Stimulated activated naive CD8-positive, alpha-beta T cell treated with anti-CD3 and anti-CD28 coated beads, Interleukin-15, Interleukin-2, amounts not matched to agents 100 U/mL and 50 U/mL, for 24 hours (primary cell): ENCODE results near the gene C1D.
A peak's percentile ranks its signal among the peaks of the same experiment; 100 is the strongest.
"Not testable (repeated sequence)": the region's sequence is repeated elsewhere in the genome, so short reads cannot be mapped to it uniquely, and the experiment has no call there.

Experiments used
- ATAC-seq: fragments of 150-1000 bp; cut with Tn5 transposase; one replicate; pipeline ENCODE4 v1.10.0; 2021
- DNase-seq: peaks from one replicate; pipeline ENCODE4 v3.0.0; 2021

The C1D gene

GRCh38 chr2:68062680-68063387 lies at the start of gene C1D:
C1D (minus strand) TSS chr2:68063004; CDS start chr2:68047310, 15,694 bp downstream.
- peak; percentile 96 for ATAC-seq
- peak; percentile 95 for DNase-seq

- ATAC-seq (no peak), DNase-seq (no peak)
Measured at GRCh38 chr2:68110102-68110501, 47.3 kb upstream of the C1D start.

GRCh38 chr2:68108120-68108519 lies 45.3 kb upstream of the C1D start:
- ATAC-seq (no peak), DNase-seq (no peak)

GRCh38 chr2:68107475-68107874 lies 44.7 kb upstream of the C1D start:
- DNase-seq = no peak
- ATAC-seq = no peak

- ATAC-seq = no peak
- DNase-seq = no peak
Measured at GRCh38 chr2:68104111-68104835, 41.5 kb upstream of the C1D start.

GRCh38 chr2:68103709-68104055 lies 40.9 kb upstream of the C1D start:
- DNase-seq = no peak
- no peak for ATAC-seq

GRCh38 chr2:68103030-68103708 lies 40.4 kb upstream of the C1D start:
- no peak for DNase-seq
- no peak for ATAC-seq

- ATAC-seq (no peak), DNase-seq (no peak)
Measured at GRCh38 chr2:68100189-68100588, 37.4 kb upstream of the C1D start.

GRCh38 chr2:68099260-68099659 lies 36.5 kb upstream of the C1D start:
- DNase-seq (no peak), ATAC-seq (no peak)

GRCh38 chr2:68098291-68098797 lies 35.5 kb upstream of the C1D start:
- ATAC-seq (no peak), DNase-seq (no peak)

GRCh38 chr2:68094111-68094510 lies 31.3 kb upstream of the C1D start:
- ATAC-seq = no peak
- DNase-seq = no peak

- DNase-seq (no peak), ATAC-seq (no peak)
Measured at GRCh38 chr2:68093634-68094033, 30.8 kb upstream of the C1D start.

GRCh38 chr2:68091439-68092034 lies 28.7 kb upstream of the C1D start:
- no peak for DNase-seq
- ATAC-seq = no peak

GRCh38 chr2:68089961-68090360 lies 27.2 kb upstream of the C1D start:
- ATAC-seq = no peak

GRCh38 chr2:68088940-68089339 lies 26.1 kb upstream of the C1D start:
- DNase-seq = no peak

More at GRCh38 chr2:68089961-68090360, 27.2 kb upstream of the C1D start:
- no peak for DNase-seq

GRCh38 chr2:68086166-68086565 lies 23.4 kb upstream of the C1D start:
- no peak for ATAC-seq
- no peak for DNase-seq

More at GRCh38 chr2:68088940-68089339, 26.1 kb upstream of the C1D start:
- ATAC-seq = no peak

GRCh38 chr2:68083346-68083745 lies 20.5 kb upstream of the C1D start:
- no peak for DNase-seq
- no peak for ATAC-seq

GRCh38 chr2:68074050-68074449 lies 11.2 kb upstream of the C1D start:
- no peak for ATAC-seq
- DNase-seq = no peak

- peak; percentile 14 for DNase-seq
- ATAC-seq = not testable (repeated sequence)
Measured at GRCh38 chr2:68063797-68064646, 1.2 kb upstream of the C1D start.

GRCh38 chr2:68060652-68061051 lies 2.2 kb downstream of the C1D start:
- DNase-seq = no peak
- ATAC-seq = no peak

GRCh38 chr2:68059784-68060525 lies 2.8 kb downstream of the C1D start:
- DNase-seq (no peak), ATAC-seq (no peak)
